ENCODE results near the gene BCL2L12. TPM values are rescaled to one million over a fixed set of nuclear protein-coding genes. Genes with fewer than 3 reads are reported as not detected.

Gene BCL2L12
- total RNA-seq, 1 donor from 2014 or later, result 14.7 TPM

- H3K4me1 ChIP-seq, result peaks cover 21% of the 10 kb centered on the region
- no peak for DNase-seq (ENCODE audit: extremely low spot score in 2 of 2)
- peak overlapping the region in 1 of 2 donors; percentile 49 for H3K4me3 ChIP-seq
- H3K27ac ChIP-seq, result no peak overlapping the region
- no peaks in the 10 kb centered on the region for H3K9me3 ChIP-seq
- TF ChIP-seq POLR2AphosphoS5 (IDR thresholded peaks at IDR 0.05; ENCODE audit: insufficient read depth in 1 of 2, low read depth in 1 of 2) (no peak), CTCF (IDR thresholded peaks at IDR 0.05) (no peak), POLR2A (IDR thresholded peaks at IDR 0.05) (no peak)
- H3K27me3 ChIP-seq, result no peaks in the 10 kb centered on the region
- peaks cover 0 to 31% of the 10 kb centered on the region in 2 donors for H3K36me3 ChIP-seq
- intact Hi-C loops (cut with DNase I), result no loop called here
These were observed 22.9 kb downstream of the BCL2L12 start for GRCh38 chr19:49688531-49689132.

- intact Hi-C loops (cut with DNase I), result no loop called here
- Histone ChIP-seq H3K27me3 (no peaks in the 10 kb centered on the region), H3K4me3 (peak within 1 kb of the TSS; percentile 49 to 62), H3K27ac (peak within 1 kb of the TSS; percentile 79), H3K4me1 (peaks cover 21% of the 10 kb centered on the region), H3K36me3 (peaks cover 0 to 26% of the 10 kb centered on the region in 2 donors), H3K9me3 (no peaks in the 10 kb centered on the region)
- no peak for TF ChIP-seq POLR2A (IDR thresholded peaks at IDR 0.05)
- no peak for TF ChIP-seq POLR2AphosphoS5 (IDR thresholded peaks at IDR 0.05; ENCODE audit: insufficient read depth in 1 of 2, low read depth in 1 of 2)
- peak in 2 of 3 experiments; percentile 2 to 48 for TF ChIP-seq CTCF (IDR thresholded peaks at IDR 0.05)
- no peak for DNase-seq (ENCODE audit: extremely low spot score in 2 of 2)
These were observed 23.7 kb downstream of the BCL2L12 start, which contains the start of gene ADM5 for GRCh38 chr19:49689133-49690078. TSS of gene ADM5 (plus strand) at chr19:49689594. CDS start at chr19:49689838, 244 bp downstream.

GRCh38 chr19:49690079-49690655 lies 24.4 kb downstream of the BCL2L12 start:
- peaks cover 0 to 19% of the 10 kb centered on the region in 2 donors for H3K36me3 ChIP-seq
- TF ChIP-seq CTCF (IDR thresholded peaks at IDR 0.05) (peak in 1 of 3 experiments; percentile 4), POLR2AphosphoS5 (IDR thresholded peaks at IDR 0.05; ENCODE audit: insufficient read depth in 1 of 2, low read depth in 1 of 2) (no peak), POLR2A (IDR thresholded peaks at IDR 0.05) (no peak)
- intact Hi-C loops (cut with DNase I), result no loop called here
- H3K4me1 ChIP-seq, result peaks cover 21% of the 10 kb centered on the region
- H3K9me3 ChIP-seq, result no peaks in the 10 kb centered on the region
- no peaks in the 10 kb centered on the region for H3K27me3 ChIP-seq
- peak overlapping the region; percentile 49 to 62 for H3K4me3 ChIP-seq
- no peak for DNase-seq (ENCODE audit: extremely low spot score in 2 of 2)
- peak overlapping the region; percentile 79 for H3K27ac ChIP-seq

- no peak for DNase-seq (ENCODE audit: extremely low spot score in 2 of 2)
- H3K27me3 ChIP-seq, result no peaks in the 10 kb centered on the region
- peak in 1 of 2 donors; percentile 39 for TF ChIP-seq POLR2A (IDR thresholded peaks at IDR 0.05)
- TF ChIP-seq CTCF (IDR thresholded peaks at IDR 0.05), result no peak
- TF ChIP-seq POLR2AphosphoS5 (IDR thresholded peaks at IDR 0.05; ENCODE audit: insufficient read depth in 1 of 2, low read depth in 1 of 2), result peak in 1 of 2 donors; percentile 90
- H3K27ac ChIP-seq, result peak within 1 kb of the TSS; percentile 79
- H3K9me3 ChIP-seq, result no peaks in the 10 kb centered on the region
- H3K36me3 ChIP-seq, result peaks cover 0 to 14% of the 10 kb centered on the region in 2 donors
- H3K4me3 ChIP-seq, result peak within 1 kb of the TSS; percentile 49 to 62
- intact Hi-C loops (cut with DNase I), result no loop called here
- H3K4me1 ChIP-seq, result peaks cover 21% of the 10 kb centered on the region
These were observed 25.0 kb downstream of the BCL2L12 start, which contains the start of gene CPT1C for GRCh38 chr19:49690656-49691242. TSS of gene CPT1C (plus strand) at chr19:49691116. CDS start at chr19:49692253, 1,137 bp downstream.

Measured in vagina (tissue), 2 donors.